Gastroesophageal sphincter (tissue), 3 donors: ENCODE results near the gene SLX9.

ENCODE experiments used
- EP300 ChIP-seq: sonication (generic); formaldehyde crosslinking; IDR thresholded peaks from one replicate; pipeline ENCODE4 v1.6.1; 2017; ENCODE audit warnings: antibody characterized with exemption, mild to moderate bottlenecking
- POLR2A ChIP-seq, 2 donors: fragments of 450-650 bp; IDR thresholded peaks; one replicate each; pipeline ENCODE4 v1.6.1; 2017; ENCODE audit warnings: antibody characterized with exemption in 2 of 2, mild to moderate bottlenecking in 2 of 2, moderate library complexity in 1 of 2
- POLR2AphosphoS5 ChIP-seq: sonication (generic); formaldehyde crosslinking; IDR thresholded peaks from one replicate; pipeline ENCODE4 v1.6.1; 2017; ENCODE audit warnings: antibody characterized with exemption
- TF ChIP-seq, protein P1 (sequence below), 4 experiments: fragments of 200-600 bp in 2 of 4; fragments of 450-650 bp in 2 of 4; sonication (generic) in 1 of 4; IDR thresholded peaks; one replicate each; pipeline ENCODE4 v1.5.1; 2017 to 2019; ENCODE audit warnings: antibody characterized with exemption in 4 of 4, mild to moderate bottlenecking in 2 of 4, moderate library complexity in 2 of 4

DNA sequence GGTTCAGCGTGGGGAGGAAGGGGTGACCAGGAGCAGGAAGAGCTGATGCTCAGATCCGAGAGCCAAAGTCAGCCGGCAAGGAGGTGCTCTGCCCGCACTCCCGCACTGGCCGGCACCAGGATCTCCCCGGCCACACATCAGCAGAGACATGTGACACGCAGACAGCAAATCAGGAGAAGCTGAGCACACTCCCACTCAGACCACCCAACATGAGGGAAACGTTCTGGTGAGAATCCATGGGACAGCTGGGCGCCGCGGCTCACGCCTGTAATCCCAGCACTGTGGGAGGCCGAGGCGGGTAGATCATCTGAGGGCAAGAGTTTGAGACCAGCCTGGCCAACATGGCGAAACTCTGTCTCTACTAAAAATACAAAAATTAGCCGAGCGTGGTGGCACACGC lies 47.7 kb upstream of the SLX9 start:
- TF ChIP-seq, protein P1, sequence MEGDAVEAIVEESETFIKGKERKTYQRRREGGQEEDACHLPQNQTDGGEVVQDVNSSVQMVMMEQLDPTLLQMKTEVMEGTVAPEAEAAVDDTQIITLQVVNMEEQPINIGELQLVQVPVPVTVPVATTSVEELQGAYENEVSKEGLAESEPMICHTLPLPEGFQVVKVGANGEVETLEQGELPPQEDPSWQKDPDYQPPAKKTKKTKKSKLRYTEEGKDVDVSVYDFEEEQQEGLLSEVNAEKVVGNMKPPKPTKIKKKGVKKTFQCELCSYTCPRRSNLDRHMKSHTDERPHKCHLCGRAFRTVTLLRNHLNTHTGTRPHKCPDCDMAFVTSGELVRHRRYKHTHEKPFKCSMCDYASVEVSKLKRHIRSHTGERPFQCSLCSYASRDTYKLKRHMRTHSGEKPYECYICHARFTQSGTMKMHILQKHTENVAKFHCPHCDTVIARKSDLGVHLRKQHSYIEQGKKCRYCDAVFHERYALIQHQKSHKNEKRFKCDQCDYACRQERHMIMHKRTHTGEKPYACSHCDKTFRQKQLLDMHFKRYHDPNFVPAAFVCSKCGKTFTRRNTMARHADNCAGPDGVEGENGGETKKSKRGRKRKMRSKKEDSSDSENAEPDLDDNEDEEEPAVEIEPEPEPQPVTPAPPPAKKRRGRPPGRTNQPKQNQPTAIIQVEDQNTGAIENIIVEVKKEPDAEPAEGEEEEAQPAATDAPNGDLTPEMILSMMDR (IDR thresholded peaks at IDR 0.05): no peak
- TF ChIP-seq POLR2A (IDR thresholded peaks at IDR 0.05) (no peak), EP300 (no peak), POLR2AphosphoS5 (no peak)
